Neuronal stem cell (in vitro differentiated cells): Measurements from ENCODE around the gene ANKRD17.

Experiments
- DNase-seq: peaks from one replicate; pipeline ENCODE4 v3.0.0-alpha.2; 2013; ENCODE audit warnings: low spot score
- H2AFZ ChIP-seq: one replicate; pipeline ENCODE4 v1.6.1; 2013; ENCODE audit warnings: mild to moderate bottlenecking, low read length, inconsistent platforms
- H2AK5ac ChIP-seq: 2 replicates; pipeline ENCODE4 v1.6.1; 2013; ENCODE audit warnings: low read depth, mild to moderate bottlenecking, inconsistent platforms, low read length, moderate library complexity, mixed read lengths
- H2BK120ac ChIP-seq: 2 replicates; pipeline ENCODE4 v1.6.1; 2013; ENCODE audit warnings: low read depth, mild to moderate bottlenecking, inconsistent platforms, low read length, moderate library complexity, mixed read lengths
- H2BK12ac ChIP-seq: one replicate; pipeline ENCODE4 v1.6.1; 2013; ENCODE audit warnings: low read length, inconsistent platforms
- H2BK15ac ChIP-seq: 2 replicates; pipeline ENCODE4 v1.6.1; 2013; ENCODE audit warnings: mild to moderate bottlenecking, low read length, inconsistent platforms, mixed read lengths
- H2BK5ac ChIP-seq: one replicate; pipeline ENCODE4 v1.6.1; 2013; ENCODE audit warnings: inconsistent platforms, mild to moderate bottlenecking, low read length, moderate library complexity
- H3K14ac ChIP-seq: one replicate; pipeline ENCODE4 v1.6.1; 2013; ENCODE audit warnings: low read length, inconsistent platforms
- H3K18ac ChIP-seq: 2 replicates; pipeline ENCODE4 v1.6.1; 2013; ENCODE audit warnings: low read length, inconsistent platforms
- H3K23ac ChIP-seq: 2 replicates; pipeline ENCODE4 v1.6.1; 2013; ENCODE audit warnings: low read depth, mild to moderate bottlenecking, mixed read lengths, low read length, inconsistent platforms; ENCODE audit not compliant: poor library complexity
- H3K27ac ChIP-seq: replicated peaks from 3 replicates; pipeline ENCODE4 v1.5.1; 2013; ENCODE audit warnings: low read length, inconsistent platforms
- H3K27me3 ChIP-seq, 3 experiments: 2 replicates each; pipeline ENCODE4 v1.6.1; 2013; ENCODE audit warnings: low read length in 3 of 3, mild to moderate bottlenecking in 2 of 3, inconsistent platforms in 1 of 3, low read depth in 1 of 3, mixed read lengths in 1 of 3, moderate library complexity in 1 of 3; ENCODE audit not compliant: control insufficient read depth in 3 of 3, insufficient read depth in 3 of 3
- H3K36me3 ChIP-seq, 2 donors: replicated peaks in 1 of 2; 2 replicates each; pipeline ENCODE4 v1.6.1; 2013; ENCODE audit warnings: low read length in 2 of 2; ENCODE audit not compliant: control insufficient read depth in 2 of 2, insufficient read depth in 2 of 2
- H3K4ac ChIP-seq: 2 replicates; pipeline ENCODE4 v1.6.1; 2013; ENCODE audit warnings: inconsistent platforms, mild to moderate bottlenecking, low read length, moderate library complexity
- H3K4me1 ChIP-seq, 2 donors: 1 replicate in 1 of 2; 2 replicates in 1 of 2; pipeline ENCODE4 v1.6.1; 2013; ENCODE audit warnings: low read length in 2 of 2, low read depth in 1 of 2; ENCODE audit not compliant: control insufficient read depth in 2 of 2, insufficient read depth in 1 of 2
- H3K4me2 ChIP-seq: one replicate; pipeline ENCODE4 v1.6.1; 2013; ENCODE audit warnings: mild to moderate bottlenecking, low read length, inconsistent platforms; ENCODE audit not compliant: insufficient read depth, poor library complexity, severe bottlenecking
- H3K4me3 ChIP-seq, 2 donors: 2 replicates each; pipeline ENCODE4 v1.5.1; 2013; ENCODE audit warnings: low read length in 2 of 2, mild to moderate bottlenecking in 2 of 2, inconsistent platforms in 1 of 2, moderate library complexity in 1 of 2
- H3K79me1 ChIP-seq: one replicate; pipeline ENCODE4 v1.6.1; 2013; ENCODE audit warnings: low read depth, mild to moderate bottlenecking, inconsistent platforms, low read length, moderate library complexity
- H3K9ac ChIP-seq: one replicate; pipeline ENCODE4 v1.6.1; 2013; ENCODE audit warnings: mild to moderate bottlenecking, low read depth, low read length, inconsistent platforms; ENCODE audit not compliant: poor library complexity
- H3K9me3 ChIP-seq, 2 donors: replicated peaks in 1 of 2; 2 replicates each; pipeline versions ENCODE3 to v1.6.1; 2013; ENCODE audit warnings: low read length in 2 of 2, mild to moderate bottlenecking in 2 of 2, inconsistent platforms in 1 of 2, low read depth in 1 of 2, mixed read lengths in 1 of 2, moderate library complexity in 1 of 2; ENCODE audit not compliant: control insufficient read depth in 2 of 2, insufficient read depth in 1 of 2
- H4K8ac ChIP-seq: one replicate; pipeline ENCODE4 v1.6.1; 2013; ENCODE audit warnings: low read depth, mild to moderate bottlenecking, inconsistent platforms, low read length, moderate library complexity
- H4K91ac ChIP-seq: one replicate; pipeline ENCODE4 v1.6.1; 2013; ENCODE audit warnings: low read length, low read depth, mild to moderate bottlenecking, inconsistent platforms; ENCODE audit not compliant: poor library complexity
- WGBS, 2 donors: extraction: QIAGEN DNeasy Blood & Tissue Kit; methylation state at CpG; one replicate each; pipeline ENCODE4 v1.1.7; 2013; ENCODE audit warnings: missing lambda C conversion rate in 2 of 2, mixed read lengths in 1 of 2; ENCODE audit not compliant: insufficient read length in 2 of 2, insufficient replicate concordance in 1 of 2; ENCODE audit errors: extremely low coverage in 2 of 2; 5-methylcytosine and 5-hydroxymethylcytosine counted together

ANKRD17 gene

DNA sequence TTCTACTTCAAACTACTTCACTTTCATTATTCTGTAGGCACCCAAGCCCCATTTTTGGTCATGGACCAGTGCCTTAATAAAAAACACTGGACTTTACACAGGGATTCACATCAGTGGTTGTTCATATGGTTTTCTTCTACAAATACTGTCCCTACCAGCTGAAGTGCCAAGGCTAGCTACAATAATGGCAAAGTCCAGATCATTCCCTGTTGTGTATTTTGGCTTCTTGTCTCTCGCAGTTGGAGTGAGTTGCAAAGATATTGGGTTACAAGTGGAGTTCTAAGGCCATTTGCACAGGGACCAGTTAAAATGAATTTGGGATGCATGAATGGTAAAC is 16.7 kb upstream of the ANKRD17 start:
- Histone ChIP-seq H3K18ac (no peak overlapping the region), H3K9ac (no peak overlapping the region), H3K4me3 (no peak overlapping the region), H2BK120ac (no peak overlapping the region), H2BK5ac (no peak overlapping the region), H3K14ac (no peak overlapping the region), H2BK15ac (no peak overlapping the region), H3K9me3 (peaks cover 0 to 18% of the 10 kb centered on the region in 2 donors), H2BK12ac (no peak overlapping the region), H3K27ac (no peak overlapping the region), H3K36me3 (no peaks in the 10 kb centered on the region), H3K4ac (no peak overlapping the region), H3K23ac (no peak overlapping the region), H2AFZ (no peak overlapping the region), H3K4me1 (no peaks in the 10 kb centered on the region), H4K91ac (no peak overlapping the region), H3K4me2 (no peak overlapping the region), H4K8ac (no peak overlapping the region), H2AK5ac (no peak overlapping the region), H3K79me1 (no peaks in the 10 kb centered on the region), H3K27me3 (no peaks in the 10 kb centered on the region)
- DNase-seq: no peak
- WGBS, 2 donors: no CpG with 5 or more reads among the region's 1 CpG

DNA sequence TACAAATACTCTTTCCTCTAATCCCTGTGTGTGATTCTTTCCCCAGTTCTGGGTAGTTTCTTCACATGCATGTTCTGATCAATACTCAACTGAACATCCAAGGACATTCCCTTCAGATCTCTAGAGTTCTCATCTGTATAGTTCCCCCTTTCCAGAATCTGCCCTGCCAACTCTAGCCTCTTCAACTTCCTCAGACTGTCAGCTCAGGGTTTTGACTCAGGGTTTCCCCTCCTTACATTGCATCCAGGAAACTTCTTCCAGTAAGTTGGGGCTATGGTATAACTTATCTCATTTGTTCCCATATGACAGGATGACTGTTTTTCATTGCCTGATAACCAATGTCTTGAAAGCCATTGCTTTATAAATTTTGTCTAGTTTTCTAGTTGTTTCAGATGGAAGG is 14.2 kb upstream of the ANKRD17 start:
- Histone ChIP-seq H2AFZ (no peak overlapping the region), H2BK12ac (no peak overlapping the region), H3K14ac (no peak overlapping the region), H2BK120ac (no peak overlapping the region), H3K9ac (no peak overlapping the region), H3K23ac (no peak overlapping the region), H3K18ac (no peak overlapping the region), H2BK5ac (no peak overlapping the region), H3K4me2 (no peak overlapping the region), H4K8ac (no peak overlapping the region), H3K79me1 (no peaks in the 10 kb centered on the region), H3K27ac (no peak overlapping the region), H3K4me1 (no peaks in the 10 kb centered on the region), H3K4ac (no peak overlapping the region), H3K27me3 (no peaks in the 10 kb centered on the region), H3K9me3 (peaks cover 0 to 6% of the 10 kb centered on the region in 2 donors), H4K91ac (no peak overlapping the region), H3K36me3 (no peaks in the 10 kb centered on the region), H3K4me3 (no peak overlapping the region), H2BK15ac (no peak overlapping the region), H2AK5ac (no peak overlapping the region)
- DNase-seq: no peak

DNA sequence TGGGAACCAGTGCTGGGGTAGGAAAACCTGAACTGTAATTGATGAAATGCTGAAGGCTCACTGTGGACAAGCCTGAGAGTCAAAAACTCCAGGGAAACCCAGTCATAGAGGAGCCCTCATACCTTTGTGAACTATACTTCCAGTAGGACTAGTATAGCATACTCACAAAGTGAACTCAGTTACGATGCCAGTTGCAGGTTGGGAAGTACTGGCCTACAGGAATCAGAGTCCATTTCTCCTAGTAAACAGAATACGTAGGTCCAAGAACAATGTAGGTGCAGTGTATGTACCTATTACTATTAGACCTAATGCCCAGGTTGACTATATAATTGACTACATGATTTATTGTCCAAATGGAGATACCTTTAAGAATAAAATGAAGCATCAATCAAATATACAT is 8.5 kb upstream of the ANKRD17 start:
- Histone ChIP-seq H3K4me1 (no peaks in the 10 kb centered on the region), H3K14ac (no peak overlapping the region), H3K79me1 (no peaks in the 10 kb centered on the region), H3K4ac (no peak overlapping the region), H2AK5ac (no peak overlapping the region), H4K91ac (no peak overlapping the region), H3K27ac (no peak overlapping the region), H3K9me3 (no peaks in the 10 kb centered on the region), H2BK15ac (no peak overlapping the region), H3K27me3 (no peaks in the 10 kb centered on the region), H3K4me3 (no peak overlapping the region), H3K18ac (no peak overlapping the region), H3K9ac (no peak overlapping the region), H2BK5ac (no peak overlapping the region), H4K8ac (no peak overlapping the region), H3K36me3 (peaks cover 0 to 12% of the 10 kb centered on the region in 2 donors), H2BK120ac (no peak overlapping the region), H3K4me2 (no peak overlapping the region), H2BK12ac (no peak overlapping the region), H3K23ac (no peak overlapping the region), H2AFZ (no peak overlapping the region)
- DNase-seq: no peak
- no CpG with 5 or more reads among the region's 2 CpGs for WGBS, 2 donors

DNA sequence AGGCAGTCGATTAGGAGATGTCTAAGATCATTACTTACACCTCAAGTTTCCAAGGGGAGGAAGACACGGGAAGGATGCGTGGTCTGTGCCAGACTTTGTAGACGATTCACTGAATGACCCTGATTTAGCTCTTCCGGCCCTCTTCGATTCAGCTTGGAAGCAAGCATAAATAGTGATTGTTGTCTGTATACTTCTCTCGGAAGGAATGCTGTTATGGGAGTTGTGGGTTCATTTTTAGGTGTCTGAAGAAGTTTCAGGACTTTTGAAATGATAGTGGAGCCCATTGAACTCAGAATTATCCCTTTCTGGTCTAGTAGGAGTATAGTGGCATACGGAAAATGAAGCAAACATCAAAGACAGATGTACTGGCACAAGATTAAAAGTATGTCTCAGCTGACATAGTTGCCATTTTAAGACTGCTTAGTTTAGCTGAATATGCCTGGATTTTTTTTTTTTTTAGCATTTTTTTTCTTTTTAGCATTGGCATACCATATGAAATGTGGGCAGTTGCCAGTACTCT is 1.0 kb upstream of the ANKRD17 start:
- peak overlapping the region; percentile 72 to 98 for H3K4me3 ChIP-seq

More for the DNA sequence above, 1.0 kb upstream of the ANKRD17 start:
- Histone ChIP-seq H3K4ac (no peak overlapping the region), H3K9me3 (no peaks in the 10 kb centered on the region), H2BK15ac (no peak overlapping the region), H3K79me1 (peaks cover 5% of the 10 kb centered on the region), H3K9ac (peak overlapping the region; percentile 92), H3K27ac (peak overlapping the region; percentile 97), H4K8ac (no peak overlapping the region), H3K14ac (no peak overlapping the region), H2BK5ac (peak overlapping the region; percentile 98), H3K27me3 (no peaks in the 10 kb centered on the region), H2BK120ac (no peak overlapping the region), H3K36me3 (peaks cover 0 to 39% of the 10 kb centered on the region in 2 donors), H3K18ac (peak overlapping the region; percentile 99), H4K91ac (no peak overlapping the region), H3K23ac (no peak overlapping the region), H3K4me1 (peaks cover 0 to 4% of the 10 kb centered on the region in 2 donors), H3K4me2 (peak overlapping the region; percentile 48), H2AFZ (peak overlapping the region; percentile 98), H2AK5ac (no peak overlapping the region), H2BK12ac (no peak overlapping the region)
- no CpG with 5 or more reads among the region's 8 CpGs for WGBS, 2 donors
- no peak for DNase-seq
